Thoracic aorta (tissue), 2 donors: Measurements from ENCODE around the gene CADPS. TPM values are rescaled to one million over a fixed set of nuclear protein-coding genes. Genes with fewer than 3 reads are reported as not detected.
A peak's percentile ranks its signal among the peaks of the same experiment; 100 is the strongest.

ENCODE experiments used
- ATAC-seq: fragments of 150-250 bp; one replicate; pipeline ENCODE4 v1.8.0; 2017; ENCODE audit warnings: low read depth; ENCODE audit not compliant: insufficient number of reproducible peaks, low FRiP score
- DNase-seq: peaks from one replicate; pipeline ENCODE4 v3.0.0-alpha.2; 2020; ENCODE audit warnings: low spot score
- H3K27ac ChIP-seq, 2 donors: fragments of 200-600 bp; sonication (generic); 1 replicate in 1 of 2; 2 replicates in 1 of 2; pipeline ENCODE4 v1.5.1; 2016; ENCODE audit warnings: mild to moderate bottlenecking in 2 of 2, moderate library complexity in 2 of 2
- H3K27me3 ChIP-seq: fragments of 200-600 bp; sonication (generic); replicated peaks from 2 replicates; pipeline ENCODE4 v1.6.0; 2016; ENCODE audit warnings: mild to moderate bottlenecking; ENCODE audit not compliant: insufficient read depth
- H3K36me3 ChIP-seq: fragments of 200-600 bp; sonication (generic); one replicate; pipeline ENCODE4 v1.5.1; 2016
- H3K4me1 ChIP-seq, 2 donors: fragments of 200-600 bp; sonication (generic); 1 replicate in 1 of 2; 2 replicates in 1 of 2; pipeline versions ENCODE4 v1.5.1 to v1.6.0; 2016; ENCODE audit warnings: low read depth in 2 of 2, mild to moderate bottlenecking in 1 of 2; ENCODE audit not compliant: control insufficient read depth in 1 of 2
- H3K4me3 ChIP-seq: fragments of 200-600 bp; sonication (generic); 2 replicates; pipeline ENCODE4 v1.5.1; 2016; ENCODE audit warnings: mild to moderate bottlenecking
- H3K9me3 ChIP-seq: fragments of 200-600 bp; sonication (generic); 2 replicates; pipeline ENCODE4 v1.5.1; 2016
- total RNA-seq, 2 donors: library from RNA; depleted of rRNA; stranded (reverse); fragments of >200 nt; gene quantifications; one replicate each; pipeline versions ENCODE4 v1.1.0 to v1.2.3, GENCODE V29; 2016
- TF ChIP-seq, protein P1 (sequence below): fragments of 200-600 bp; sonication (generic); IDR thresholded peaks from one replicate; pipeline ENCODE4 v1.5.1; 2019; ENCODE audit warnings: antibody characterized with exemption

CADPS gene
- total RNA-seq, 2 donors from 2014 or later, result 0.14 to 7.2 TPM

DNA sequence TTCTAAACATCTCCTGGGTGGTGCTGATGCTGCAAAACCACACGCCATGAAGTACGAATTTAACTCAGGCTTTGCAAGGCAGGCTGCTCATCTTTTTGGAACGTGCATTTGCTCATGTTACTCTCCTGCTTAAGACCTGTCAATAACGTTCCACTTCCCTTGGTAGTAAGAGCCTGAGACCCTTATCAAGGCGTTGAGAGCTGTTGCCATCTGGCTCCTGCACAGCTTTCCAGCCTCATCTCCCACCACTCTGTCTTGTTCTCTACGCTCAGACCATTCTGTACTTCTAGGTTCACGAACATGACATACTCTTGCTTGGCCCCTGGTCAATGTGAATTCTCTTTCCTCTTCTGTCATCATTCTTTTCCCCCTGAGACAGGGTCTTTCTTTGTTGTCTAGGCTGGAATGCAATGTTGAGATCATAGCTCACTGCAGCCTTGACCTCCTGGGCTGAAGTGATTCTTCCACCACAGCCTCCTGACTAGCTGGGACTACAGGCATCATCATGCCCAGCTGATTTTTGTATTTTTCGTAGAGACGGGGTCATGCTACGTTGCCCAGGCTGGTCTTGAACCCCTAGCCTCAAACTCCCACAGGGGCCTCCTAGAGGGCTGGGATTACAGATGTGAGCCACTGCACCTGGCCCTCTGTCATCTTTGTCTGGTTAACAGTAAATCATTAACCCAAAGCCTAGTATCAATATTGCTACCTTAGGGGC, 202.8 kb downstream of the CADPS start:
- no peaks in the 10 kb centered on the region for H3K9me3 ChIP-seq
- H3K27me3 ChIP-seq, result no peaks in the 10 kb centered on the region
- no peak for ATAC-seq
- H3K4me3 ChIP-seq, result no peak overlapping the region
- TF ChIP-seq, protein P1, sequence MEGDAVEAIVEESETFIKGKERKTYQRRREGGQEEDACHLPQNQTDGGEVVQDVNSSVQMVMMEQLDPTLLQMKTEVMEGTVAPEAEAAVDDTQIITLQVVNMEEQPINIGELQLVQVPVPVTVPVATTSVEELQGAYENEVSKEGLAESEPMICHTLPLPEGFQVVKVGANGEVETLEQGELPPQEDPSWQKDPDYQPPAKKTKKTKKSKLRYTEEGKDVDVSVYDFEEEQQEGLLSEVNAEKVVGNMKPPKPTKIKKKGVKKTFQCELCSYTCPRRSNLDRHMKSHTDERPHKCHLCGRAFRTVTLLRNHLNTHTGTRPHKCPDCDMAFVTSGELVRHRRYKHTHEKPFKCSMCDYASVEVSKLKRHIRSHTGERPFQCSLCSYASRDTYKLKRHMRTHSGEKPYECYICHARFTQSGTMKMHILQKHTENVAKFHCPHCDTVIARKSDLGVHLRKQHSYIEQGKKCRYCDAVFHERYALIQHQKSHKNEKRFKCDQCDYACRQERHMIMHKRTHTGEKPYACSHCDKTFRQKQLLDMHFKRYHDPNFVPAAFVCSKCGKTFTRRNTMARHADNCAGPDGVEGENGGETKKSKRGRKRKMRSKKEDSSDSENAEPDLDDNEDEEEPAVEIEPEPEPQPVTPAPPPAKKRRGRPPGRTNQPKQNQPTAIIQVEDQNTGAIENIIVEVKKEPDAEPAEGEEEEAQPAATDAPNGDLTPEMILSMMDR, result no peak
- DNase-seq, result no peak
- H3K36me3 ChIP-seq, result no peaks in the 10 kb centered on the region
- no peaks in the 10 kb centered on the region for H3K4me1 ChIP-seq
- H3K27ac ChIP-seq, result no peak overlapping the region

DNA sequence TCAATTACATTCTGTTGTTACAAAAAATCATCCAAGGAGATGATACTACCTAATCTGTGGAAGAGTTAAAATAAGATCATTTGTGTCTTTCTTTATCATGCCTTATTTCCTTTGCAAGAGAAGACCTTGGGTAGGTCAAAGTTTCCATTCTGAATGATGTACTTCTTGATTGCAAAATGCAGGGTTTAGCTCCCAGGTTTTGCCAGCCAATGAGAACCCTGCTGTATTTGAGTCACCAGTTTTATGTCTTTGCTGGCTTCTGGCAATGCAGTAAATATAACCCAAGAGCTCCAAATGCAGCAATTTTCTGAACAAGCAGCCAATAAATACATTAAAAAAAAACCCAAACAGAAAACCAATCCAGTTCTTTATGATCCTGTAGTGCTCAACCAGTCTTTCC, 204.9 kb downstream of the CADPS start:
- Histone ChIP-seq H3K36me3 (no peaks in the 10 kb centered on the region), H3K27me3 (no peaks in the 10 kb centered on the region), H3K4me1 (no peaks in the 10 kb centered on the region), H3K9me3 (no peaks in the 10 kb centered on the region), H3K4me3 (no peak overlapping the region), H3K27ac (no peak overlapping the region)
- ATAC-seq (no peak), DNase-seq (no peak)
- TF ChIP-seq, protein P1, result no peak

DNA sequence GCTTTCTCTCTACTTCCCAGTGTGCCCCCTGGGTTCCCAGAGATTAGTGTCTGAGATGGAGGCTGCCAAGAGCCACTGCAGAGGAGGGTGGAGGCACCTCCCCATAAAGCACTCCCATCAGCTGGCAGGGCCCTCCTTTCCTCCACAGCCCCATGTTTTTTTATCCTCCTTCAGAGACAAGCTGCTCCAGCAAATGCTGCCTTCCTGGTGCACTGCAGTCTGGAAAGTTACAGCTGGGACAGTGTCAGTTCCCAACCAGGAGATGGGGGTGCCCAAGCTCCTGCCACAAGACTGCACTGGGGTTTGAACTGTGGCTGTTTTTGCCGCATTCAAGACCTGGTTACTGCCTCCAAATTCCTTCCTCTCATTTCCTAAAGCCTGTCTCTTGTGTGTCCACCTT, 206.1 kb downstream of the CADPS start:
- no peak for DNase-seq
- Histone ChIP-seq H3K9me3 (no peaks in the 10 kb centered on the region), H3K36me3 (no peaks in the 10 kb centered on the region), H3K4me1 (no peaks in the 10 kb centered on the region), H3K4me3 (no peak overlapping the region), H3K27ac (no peak overlapping the region), H3K27me3 (no peaks in the 10 kb centered on the region)
- no peak for ATAC-seq
- TF ChIP-seq, protein P1, result no peak

DNA sequence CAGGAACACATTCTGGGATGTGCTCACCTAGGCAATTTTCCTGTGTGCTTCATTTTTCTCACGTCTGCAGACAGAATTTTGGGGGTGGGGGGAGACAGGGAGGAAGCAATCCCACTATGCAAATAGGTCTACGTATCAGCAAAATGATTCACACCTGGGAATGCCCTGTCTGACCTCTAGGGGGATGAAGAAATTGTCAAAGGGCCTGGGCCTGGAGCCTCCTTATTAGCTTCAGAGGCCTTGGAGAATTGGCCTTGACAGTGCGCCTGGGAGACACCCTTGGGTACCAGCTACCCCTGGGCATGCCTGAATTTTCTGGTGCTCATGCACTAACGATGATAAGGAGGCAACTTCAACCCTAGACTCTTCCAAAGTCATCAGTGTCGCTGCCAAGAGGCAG, 207.5 kb downstream of the CADPS start:
- Histone ChIP-seq H3K9me3 (no peaks in the 10 kb centered on the region), H3K27ac (no peak overlapping the region), H3K27me3 (no peaks in the 10 kb centered on the region), H3K4me3 (no peak overlapping the region), H3K4me1 (no peaks in the 10 kb centered on the region), H3K36me3 (no peaks in the 10 kb centered on the region)
- no peak for DNase-seq
- TF ChIP-seq, protein P1, result no peak
- ATAC-seq, result no peak

DNA sequence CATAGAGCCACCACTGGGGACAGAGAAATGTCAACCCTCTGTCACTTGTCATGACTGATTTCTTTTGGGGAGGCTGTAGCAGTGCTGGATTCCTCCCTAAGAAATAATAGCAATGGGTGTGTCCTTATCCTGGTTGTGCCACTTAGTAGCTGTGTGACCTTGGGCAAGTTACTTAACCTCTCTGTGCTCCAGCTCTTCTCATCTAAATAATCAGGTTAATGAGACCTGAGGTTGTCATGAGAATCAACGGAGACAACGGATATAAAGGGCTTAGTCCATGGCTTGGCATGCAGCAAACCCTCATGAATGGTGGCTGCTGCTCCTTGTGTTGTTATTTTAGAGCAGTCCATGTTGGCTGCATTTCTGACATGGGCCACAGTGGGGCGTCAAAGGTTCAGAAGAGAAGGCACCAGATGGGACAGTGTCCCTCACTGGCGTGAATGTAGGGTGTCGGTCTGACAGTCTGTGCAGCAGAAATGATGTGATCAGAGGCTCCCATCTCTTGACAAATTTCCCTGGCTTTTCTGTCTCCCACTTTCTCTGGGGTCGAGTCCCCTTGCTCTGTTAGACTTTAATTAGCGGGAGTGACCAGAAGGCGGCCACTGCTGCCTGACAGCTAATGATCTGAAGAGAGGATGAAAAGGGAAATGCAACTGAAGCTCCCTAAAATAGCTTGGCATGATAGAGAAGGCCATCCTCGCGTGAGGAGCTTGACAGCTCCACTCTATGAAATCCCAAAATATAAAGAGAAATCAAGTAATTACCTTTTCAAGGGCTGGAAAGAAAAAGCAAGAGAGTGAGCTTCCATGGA, 209.4 kb downstream of the CADPS start:
- H3K4me3 ChIP-seq, result no peak overlapping the region
- ATAC-seq, result no peak
- H3K27ac ChIP-seq, result no peak overlapping the region
- TF ChIP-seq, protein P1, result peak; percentile 12
- H3K9me3 ChIP-seq, result no peaks in the 10 kb centered on the region
- no peaks in the 10 kb centered on the region for H3K4me1 ChIP-seq
- no peak for DNase-seq
- H3K27me3 ChIP-seq, result no peaks in the 10 kb centered on the region
- no peaks in the 10 kb centered on the region for H3K36me3 ChIP-seq
